ENCODE measurements around the gene ATL2. TPM values are rescaled to one million over a fixed set of nuclear protein-coding genes. Genes with fewer than 3 reads are reported as not detected.
"Not testable (repeated sequence)": the region's sequence is repeated elsewhere in the genome, so short reads cannot be mapped to it uniquely, and the experiment has no call there.

The ATL2 gene
- polyA plus RNA-seq, 3 donors = 52.1 to 71.7 (median 68.8) TPM

DNA sequence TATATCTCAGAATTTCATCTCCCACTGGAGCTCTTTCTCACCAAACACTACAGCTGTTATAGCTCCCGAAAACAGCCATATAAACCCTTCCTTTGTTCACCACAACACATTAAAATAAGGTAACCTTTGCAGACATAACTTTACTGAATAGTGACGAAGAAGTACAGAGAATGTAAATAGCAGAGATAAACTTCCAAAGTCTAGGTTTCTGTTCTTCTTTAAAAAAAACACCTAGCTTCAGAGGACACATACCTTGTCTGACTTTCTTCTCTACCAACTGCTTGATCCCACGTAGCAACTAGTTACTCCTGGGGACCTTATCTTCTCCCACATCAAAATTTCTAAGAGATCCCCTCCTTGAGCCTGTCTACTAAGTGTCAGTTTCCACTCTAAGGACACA lies 32.3 kb downstream of the ATL2 start:
- no peak for DNase-seq

DNA sequence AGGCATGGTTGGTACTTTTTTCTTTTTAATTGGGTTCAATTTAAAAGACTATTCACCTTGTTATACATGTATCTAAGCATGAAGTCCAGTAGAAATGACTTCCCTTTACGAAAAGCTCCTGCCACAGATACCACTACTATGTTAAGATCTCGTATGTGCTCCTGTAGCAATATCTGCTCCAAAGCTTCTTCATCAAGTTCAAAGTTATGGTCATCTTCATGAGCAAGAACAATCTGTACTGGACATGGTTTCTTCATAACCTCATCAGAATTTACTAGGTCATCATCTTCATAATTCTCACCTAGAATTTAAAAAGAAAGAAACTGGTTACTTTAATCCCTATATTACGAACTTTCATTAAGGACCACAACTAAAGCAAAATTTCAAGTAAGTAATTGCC lies 33.9 kb downstream of the ATL2 start:
- no peak for DNase-seq

DNA sequence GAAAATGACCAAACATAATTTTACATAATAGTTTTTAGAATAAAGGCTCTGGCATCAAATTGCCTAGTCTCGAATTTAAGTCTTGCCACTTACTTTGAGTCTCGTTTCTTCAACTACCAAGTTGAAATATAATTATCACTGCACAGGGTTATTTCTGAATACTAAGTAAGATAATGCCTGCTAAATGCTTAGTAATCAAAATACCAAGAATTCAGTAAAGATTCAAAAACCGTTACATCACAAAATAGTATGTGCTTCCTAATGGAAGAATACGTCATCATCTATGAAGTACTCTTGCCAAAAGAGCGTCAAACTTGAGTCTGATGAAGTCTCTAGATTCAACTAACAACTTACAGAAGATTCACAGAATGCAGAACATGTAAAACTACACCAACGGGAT lies 40.5 kb downstream of the ATL2 start:
- DNase-seq = no peak

DNA sequence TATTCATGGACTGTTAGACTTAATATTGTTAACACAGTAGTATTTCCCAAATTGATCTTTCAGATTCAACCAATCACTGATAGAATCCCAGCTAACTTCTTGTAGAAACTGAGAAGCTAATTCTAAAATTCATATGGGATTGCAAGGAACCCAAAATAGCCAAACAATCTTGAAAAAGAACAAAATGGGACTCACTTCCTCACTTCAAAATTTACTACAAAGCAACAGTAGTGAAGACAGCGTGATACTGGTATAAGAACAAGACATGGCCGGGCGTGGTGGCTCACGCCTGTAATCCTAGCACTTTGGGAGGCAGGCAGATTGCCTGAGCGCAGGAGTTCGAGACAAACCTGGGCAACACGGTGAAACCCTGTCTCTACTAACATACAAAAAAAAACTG lies 46.3 kb downstream of the ATL2 start:
- DNase-seq = no peak

DNA sequence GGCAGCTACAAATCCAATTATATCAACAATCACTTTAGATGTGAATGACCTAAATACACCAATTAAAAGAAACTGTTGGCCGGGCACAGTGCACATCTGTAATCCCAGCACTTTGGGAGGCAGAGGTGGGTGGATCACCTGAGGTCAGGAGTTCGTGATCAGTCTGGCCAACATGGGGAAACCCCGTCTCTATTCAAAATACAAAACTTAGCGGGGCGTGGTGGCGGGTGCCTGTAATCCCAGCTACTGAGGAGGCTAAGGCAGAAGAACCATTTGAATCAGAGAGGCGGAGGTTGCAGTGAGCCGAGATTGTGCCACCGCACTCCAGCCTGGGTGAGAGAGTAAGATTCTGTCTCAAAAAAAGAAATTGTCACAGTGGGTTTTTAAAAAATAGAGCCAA lies 49.5 kb downstream of the ATL2 start:
- DNase-seq = no peak

DNA sequence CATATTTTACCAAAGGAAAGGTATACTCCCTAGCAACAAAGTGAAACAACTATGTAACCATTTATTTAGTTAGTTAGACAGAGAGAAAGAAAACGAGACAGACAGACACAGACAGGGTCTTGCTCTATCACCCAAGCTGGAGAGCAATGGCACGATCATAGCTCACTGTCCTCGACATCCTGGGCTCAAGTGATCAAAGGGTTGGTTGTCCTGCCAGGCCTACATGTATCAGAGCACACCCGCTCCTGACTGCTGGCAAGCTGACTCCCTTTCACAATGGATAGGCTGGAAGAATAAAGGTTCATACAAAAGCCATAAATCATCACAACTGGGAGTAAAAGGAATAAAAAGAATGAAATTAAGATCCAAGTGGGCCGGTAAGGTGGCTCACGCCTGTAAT lies 53.5 kb downstream of the ATL2 start:
- peak; percentile 28 for DNase-seq

DNA sequence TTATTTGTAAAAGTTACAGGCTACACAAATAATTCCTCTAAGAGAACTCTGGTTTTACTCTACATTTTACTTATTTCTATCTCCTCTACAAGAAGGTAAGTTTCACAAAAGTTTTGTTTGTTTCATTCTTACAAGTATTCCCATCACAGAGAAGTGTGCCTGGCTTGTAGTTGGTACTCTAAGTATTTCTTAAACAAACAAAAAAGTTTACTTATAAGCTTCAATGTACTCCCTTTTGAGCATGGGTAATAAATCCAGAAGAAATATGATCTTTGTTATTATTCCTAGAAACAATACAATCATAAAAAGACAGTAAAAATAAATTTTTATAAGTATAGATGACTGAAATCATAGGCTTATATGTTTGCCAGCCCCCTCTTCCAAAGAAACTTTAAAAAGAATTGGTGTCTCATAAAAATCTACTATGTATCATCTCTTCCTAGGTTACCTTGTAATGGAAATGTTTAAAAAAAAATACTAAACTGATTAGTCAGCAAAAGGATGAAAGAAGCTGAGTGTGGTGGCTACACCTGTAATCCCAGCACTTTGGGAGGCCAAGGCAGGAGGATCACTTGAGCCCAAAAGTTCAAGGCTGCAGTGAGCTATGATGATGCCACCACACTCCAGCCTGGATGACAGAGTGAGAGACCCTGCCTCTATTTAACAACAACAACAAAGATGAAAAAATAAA lies 54.7 kb downstream of the ATL2 start:
- DNase-seq = no peak

DNA sequence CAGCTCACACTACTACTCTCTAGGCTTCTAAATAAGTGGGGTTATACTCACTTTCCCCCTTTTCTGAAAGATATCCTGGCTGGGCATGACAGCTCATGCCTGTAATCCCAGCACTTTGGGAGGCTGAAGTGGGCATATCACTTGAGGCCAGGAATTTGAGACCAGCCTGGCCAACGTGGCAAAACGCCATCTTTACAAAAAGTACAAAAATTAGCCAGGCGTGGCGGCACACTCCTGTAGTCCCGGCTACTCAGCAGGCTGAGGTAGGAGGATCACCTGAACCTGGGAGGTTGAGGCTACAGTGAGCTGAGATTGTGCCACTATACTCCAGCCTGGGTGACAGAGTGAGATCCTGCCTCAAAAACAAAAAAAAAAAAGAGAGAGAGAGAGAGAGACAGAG lies 57.8 kb downstream of the ATL2 start:
- DNase-seq = not testable (repeated sequence)

DNA sequence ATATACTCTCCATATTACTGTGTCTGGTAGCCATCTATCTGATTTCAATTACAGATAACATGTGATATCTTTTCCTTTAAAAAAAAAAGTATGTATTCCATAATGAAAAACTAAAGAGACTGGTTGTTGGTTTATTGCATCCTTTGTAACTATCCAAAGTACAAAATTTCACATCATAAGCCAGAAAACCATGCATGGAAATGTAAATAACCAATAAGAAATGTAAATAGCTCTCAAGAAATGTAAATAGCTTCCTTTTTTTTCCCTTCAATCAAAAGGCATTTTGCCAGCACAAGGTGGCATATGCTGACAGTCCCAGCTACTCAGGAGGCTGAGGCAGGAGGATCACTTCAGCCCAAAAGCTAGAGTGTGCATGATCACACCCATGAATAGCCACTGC lies 59.3 kb downstream of the ATL2 start:
- no peak for DNase-seq

DNA sequence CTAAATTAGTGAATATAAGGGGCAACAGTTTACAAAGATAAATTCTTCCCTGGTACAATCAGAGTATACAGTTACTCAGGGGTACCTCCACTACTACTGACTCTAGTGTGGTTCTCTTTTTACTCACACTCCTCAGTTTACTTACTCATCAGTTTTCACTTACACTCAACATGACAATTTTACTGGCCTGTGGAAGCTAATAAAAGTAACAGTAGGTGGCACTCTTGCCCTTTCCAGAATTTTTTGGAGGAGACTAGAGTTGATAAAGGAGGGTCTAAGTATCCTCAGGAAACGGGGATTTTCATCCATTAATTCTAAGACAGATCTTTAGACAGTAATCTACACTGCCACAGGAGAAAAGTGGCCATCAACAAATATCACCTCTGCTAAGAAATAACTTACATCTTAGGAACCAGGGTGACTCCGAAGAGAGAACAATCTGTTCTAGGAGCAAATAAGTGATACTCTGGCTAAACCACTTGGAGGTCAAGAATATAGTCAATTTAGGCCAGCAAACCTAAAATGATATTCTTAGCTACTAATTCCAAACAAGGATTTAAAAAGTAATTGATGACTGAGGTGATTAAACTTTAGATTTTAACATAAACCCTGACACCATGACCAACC lies 61.3 kb downstream of the ATL2 start:
- peak; percentile 52 for DNase-seq

DNA sequence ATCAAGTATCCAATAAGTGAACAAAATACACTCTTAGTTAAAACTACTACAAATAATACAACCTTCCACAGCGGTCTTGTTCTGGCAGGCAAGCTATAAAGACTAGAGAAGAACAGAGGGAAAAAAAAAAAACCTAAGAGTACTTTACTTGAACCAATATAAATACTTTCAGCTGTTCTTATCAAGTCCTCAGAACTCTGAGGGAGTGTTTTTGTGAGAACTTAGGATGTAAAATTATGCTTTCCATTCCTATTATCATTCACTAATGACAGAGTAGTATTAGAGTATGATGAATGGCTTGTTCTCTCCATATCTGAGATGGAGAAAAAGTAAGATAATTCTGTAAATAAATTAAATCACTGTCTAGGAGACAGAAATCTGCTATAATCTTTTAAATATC lies 68.3 kb downstream of the ATL2 start:
- no peak for DNase-seq

DNA sequence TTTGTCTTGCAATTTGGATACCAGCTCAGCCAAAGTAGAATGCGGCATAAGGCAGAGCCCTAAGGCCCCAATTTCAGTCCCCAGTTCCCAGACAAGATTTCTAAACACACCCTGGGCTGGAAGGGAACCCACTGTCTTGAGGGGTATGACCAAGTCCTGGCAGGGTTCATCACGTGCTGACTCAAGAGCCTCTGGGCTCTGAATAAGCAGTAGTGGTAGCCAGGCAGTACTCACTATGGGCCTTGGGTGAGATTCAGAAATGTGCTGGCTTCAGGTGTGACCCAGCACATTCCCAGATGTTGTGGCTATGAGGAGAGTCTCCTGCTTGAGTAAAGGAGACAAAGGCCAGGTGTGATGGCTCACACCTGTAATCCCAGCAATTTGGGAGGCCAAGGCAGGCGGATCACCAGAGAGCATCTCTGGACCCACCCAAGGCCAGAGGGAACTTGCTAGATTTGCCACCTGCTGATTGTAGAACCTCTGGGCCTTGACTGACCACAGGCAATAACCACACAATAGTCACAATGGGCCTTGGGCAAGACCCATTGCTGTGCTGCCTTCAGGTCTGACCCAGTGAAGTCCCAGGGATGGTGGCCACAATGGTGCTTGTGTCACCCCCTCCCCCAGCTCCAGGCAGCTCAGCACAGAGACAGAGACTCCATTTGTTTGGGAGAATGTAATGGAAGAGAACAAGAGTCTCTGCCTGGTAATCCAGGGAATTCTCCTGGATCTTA lies 74.9 kb downstream of the ATL2 start:
- no peak for DNase-seq

DNA sequence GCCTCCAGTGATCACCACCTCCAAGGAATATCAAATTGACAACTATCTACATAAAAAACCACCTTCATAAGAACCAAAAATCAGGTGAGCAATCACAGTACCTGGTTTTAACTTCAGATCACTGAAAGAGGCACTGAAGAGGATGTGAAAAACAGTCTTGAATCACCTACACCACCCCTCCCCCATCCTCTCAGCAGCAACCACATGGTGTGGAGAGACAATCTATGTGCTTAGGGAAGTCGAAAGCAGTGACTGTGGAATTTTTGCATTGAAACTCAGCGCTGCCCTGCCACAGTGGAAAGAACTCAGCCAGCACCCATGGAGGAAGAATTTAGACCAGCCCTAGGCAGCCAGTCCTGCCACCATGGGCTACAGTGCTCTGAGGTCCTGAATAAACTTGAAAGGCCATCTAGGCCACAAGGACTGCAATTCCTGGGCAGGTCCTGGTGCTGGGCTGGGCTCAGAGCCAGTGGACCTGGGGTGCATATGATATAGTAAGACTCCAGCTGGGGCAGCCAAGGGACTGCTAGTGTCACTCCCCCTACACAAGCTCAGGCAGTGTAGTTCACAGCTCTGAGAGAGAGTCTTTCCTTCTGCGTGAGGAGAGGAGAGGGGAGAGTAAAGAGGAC lies 75.6 kb downstream of the ATL2 start:
- no peak for DNase-seq

DNA sequence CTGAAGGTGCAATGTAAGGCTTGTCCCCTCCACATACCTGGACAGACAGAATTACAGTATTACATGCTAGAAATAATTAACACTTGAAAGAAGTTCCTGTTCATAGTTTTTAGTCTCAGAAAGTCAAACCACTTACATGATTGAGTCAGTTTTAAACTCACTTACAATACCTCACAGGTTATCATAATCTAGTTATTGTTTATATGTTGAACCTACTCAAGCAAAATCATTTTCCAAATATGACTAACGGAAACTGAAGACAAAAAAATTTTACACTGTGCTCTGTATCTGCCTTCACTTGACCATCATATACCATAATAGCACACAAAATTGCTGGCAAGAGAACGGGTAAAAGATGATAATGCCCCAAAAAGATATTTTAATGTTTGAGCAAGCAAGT lies 78.5 kb downstream of the ATL2 start:
- DNase-seq = no peak

DNA sequence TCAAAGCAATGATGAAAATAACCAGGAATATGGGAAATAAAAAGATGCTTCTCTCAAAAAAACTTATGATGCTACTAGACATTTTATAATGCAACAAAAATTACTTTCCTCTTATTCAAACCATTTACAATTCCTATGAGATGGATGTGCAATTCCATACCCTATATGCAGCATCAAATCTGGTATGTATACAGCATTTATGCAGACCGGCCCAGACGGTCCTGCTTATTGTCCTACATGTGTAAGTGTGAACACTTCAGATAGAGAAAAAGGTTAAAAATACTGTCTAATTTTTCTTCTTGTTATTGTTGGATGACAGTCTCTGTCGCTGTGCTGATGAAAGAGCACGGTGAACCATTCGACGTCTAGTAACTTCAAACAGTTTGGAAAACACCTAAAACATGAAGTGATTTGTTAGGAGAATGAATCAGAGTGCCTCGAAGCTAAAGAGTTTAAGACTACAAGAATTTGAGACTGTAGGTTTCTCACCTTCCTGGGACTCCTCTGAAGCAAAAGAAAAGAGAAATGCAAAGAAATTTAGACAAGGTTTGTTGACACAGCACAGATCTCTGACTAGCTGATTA lies 80.8 kb downstream of the ATL2 start:
- no peak for DNase-seq

DNA sequence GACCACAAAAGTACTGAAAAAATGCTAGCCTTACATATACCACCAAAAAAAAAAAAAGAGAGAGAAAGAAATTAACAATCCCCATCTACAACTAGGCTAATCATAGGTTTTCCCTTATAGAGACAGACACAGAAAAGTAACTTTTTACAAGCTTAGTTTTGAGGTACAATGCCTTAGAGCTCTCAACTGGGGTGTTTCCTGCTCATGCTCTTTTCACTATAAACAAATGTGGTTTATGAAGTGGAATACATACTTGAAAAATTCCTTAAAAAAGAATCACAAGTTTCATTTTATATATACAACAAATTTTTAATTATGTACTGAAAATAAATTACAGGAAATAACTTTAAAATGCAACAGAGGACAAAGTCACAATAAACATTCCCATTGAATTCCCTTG lies 82.5 kb downstream of the ATL2 start:
- no peak for DNase-seq

DNA sequence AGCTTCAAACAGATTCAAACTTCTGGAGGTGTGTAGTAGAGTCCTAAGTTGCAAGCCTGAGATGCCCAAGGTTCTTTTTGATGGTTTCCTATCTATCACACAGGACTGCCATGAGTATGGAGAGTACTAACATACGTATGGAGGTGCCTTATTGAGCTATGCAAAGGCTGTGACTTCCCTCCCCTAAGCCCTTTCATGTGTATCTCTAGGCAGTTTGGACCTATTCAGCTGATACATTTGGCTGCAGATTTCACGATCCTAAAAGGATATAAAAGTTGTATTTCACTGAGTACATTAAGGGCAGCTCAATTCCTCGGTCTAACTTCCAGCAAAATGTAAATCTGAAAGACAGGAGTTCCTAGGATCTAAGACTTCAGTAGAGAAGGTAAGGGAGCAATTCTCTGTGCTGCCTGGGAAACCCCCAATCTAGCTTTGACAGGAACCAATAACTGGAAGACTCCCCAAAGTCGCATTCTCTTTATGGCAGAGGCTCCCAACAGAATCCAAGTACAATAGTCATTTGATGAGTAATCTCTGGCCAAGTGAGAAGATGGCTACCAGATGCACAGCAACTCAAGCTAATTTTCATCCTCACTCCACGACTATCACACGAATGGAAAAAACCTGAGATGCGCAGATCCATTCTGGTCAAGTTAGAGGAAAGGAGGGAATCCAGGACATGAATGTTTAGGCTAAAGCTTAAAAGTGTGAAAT lies 83.8 kb downstream of the ATL2 start:
- no peak for DNase-seq

DNA sequence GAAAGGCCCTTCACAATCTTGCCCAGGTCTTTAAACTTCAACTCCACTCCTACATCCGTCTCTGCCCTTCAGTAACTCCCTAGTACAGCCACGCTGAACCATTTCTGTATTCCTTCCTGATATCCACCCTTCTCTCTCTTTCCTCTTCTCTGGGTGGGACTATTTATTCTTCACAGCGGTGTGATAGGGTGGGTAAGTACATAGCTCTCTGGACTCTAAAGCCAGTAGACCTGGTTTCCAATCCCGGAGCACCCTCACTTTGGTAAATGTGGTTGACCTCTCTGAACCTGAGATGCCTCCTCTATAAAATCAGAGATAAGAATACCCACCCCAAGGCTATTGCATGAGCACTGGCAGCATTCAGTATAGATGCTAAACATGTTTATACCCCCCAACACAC lies 86.7 kb downstream of the ATL2 start:
- DNase-seq = no peak

DNA sequence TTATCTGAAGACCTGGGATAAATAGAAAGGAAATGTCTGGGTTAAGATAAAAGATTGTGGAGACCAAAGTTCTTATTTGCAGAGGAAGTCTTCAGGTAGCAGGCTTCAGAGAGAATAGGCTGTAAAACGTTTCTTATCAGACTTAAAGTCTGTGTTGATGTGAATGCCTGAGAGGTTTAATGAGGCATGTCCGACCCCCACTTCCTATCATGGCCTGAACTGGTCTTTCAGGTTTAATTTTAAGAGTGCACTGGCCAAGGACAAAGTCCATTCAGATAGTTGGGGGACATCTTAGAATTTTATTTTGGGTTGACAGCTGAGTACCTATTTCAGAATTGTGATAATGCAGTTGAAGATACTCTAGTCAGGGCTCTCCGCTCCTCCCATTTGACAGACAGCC lies 92.1 kb downstream of the ATL2 start:
- DNase-seq = peak; percentile 33

DNA sequence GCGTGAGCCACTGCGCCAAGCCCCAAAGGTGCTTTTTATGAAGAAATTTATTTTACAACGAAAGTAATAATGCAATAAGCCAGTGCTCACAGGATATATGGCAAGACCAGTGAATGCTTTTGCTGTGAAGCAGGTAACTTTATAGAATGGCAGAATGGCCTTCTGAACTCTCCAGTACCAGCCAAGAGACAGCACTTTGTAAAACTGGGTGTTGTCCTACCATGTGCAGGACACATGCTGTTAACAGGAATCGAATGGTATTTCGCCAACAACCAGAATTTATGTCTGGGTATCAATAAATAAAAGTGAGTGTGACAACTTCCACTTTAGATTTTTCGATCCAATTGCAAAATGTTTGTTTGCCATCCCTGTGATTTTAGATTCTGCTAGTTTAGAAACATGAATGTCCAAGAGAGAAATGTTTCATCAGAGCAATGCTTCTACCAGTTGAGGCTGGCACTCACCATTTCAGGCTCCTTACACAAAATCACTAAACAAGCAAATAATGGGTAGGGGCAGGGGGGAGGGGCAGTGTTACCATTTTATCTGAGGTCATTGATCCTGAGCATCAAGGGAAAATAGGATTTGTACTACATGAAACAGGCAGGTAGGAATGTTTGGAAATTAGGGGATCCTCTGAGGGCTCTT lies 95.9 kb downstream of the ATL2 start:
- no peak for DNase-seq

DNA sequence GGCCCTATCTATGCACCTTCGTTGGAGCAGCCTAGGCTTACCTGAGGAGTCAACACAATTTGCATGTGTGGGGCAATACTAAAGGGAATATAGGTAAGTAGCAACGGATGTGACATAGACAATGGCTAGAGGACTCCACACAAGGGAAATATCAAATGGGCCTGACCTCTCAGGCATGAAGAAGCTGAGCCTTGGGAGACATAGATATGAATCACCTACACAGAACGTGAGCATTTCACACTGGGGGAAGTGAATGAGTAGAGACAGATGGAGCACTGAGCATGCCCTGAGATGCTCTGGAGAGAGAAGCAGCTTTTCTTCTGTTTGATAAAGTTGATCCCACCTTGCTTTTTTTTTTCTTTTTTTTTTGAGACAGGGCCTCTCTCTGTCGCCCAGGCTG lies 97.9 kb downstream of the ATL2 start:
- DNase-seq = no peak

DNA sequence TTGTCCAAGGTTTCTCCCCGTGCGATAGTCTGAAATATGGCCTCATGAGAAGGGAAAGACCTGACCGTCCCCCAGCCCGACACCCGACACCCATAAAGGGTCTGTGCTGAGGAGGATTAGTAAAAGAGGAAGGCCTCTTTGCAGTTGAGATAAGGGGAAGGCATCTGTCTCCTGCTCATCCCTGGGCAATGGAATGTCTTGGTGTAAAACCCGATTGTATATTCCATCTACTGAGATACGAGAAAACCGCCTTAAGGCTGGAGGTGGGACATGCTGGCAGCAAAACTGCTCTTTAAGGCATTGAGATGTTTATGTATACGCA lies 99.0 kb downstream of the ATL2 start:
- DNase-seq = not testable (repeated sequence)

Measured in renal pelvis (tissue), 4 donors.